ENCODE data around the gene CSPG5. TPM values are rescaled to one million over a fixed set of nuclear protein-coding genes. Genes with fewer than 3 reads are reported as not detected.
A peak's percentile ranks its signal among the peaks of the same experiment; 100 is the strongest.

CSPG5 gene
- total RNA-seq, 2 donors from 2014 or later: 0.14 to 1.2 TPM

DNA sequence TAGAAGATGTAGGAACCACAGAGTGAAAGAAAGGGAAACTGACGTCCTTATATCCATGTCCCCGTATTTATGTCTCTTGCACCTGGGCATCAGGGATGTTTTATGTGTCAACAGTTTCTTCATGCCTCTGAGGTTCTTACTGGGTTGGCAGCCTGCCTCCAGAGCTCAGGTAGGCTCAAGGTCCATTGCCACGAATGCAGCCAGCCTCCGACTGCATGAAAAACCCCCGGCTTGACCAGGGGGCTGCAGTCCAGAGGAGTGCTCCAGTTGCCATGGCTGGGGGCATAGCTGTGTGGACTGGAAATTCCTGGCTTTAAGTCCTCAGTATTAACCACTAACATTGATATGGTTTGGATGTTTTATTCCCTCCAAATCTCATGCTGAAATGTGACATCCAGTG lies 2.8 kb upstream of the CSPG5 start:
- intact Hi-C loops (cut with DNase I): no loop called here
- Histone ChIP-seq H3K9me3 (no peaks in the 10 kb centered on the region), H3K4me3 (no peak overlapping the region), H3K27me3 (replicated peaks; ENCODE audit: insufficient read depth) (no peaks in the 10 kb centered on the region), H3K36me3 (no peaks in the 10 kb centered on the region), H3K4me1 (replicated peaks) (no peaks in the 10 kb centered on the region), H3K27ac (no peak overlapping the region)
- DNase-seq (ENCODE audit: low spot score): no peak
- TF ChIP-seq, protein P1, sequence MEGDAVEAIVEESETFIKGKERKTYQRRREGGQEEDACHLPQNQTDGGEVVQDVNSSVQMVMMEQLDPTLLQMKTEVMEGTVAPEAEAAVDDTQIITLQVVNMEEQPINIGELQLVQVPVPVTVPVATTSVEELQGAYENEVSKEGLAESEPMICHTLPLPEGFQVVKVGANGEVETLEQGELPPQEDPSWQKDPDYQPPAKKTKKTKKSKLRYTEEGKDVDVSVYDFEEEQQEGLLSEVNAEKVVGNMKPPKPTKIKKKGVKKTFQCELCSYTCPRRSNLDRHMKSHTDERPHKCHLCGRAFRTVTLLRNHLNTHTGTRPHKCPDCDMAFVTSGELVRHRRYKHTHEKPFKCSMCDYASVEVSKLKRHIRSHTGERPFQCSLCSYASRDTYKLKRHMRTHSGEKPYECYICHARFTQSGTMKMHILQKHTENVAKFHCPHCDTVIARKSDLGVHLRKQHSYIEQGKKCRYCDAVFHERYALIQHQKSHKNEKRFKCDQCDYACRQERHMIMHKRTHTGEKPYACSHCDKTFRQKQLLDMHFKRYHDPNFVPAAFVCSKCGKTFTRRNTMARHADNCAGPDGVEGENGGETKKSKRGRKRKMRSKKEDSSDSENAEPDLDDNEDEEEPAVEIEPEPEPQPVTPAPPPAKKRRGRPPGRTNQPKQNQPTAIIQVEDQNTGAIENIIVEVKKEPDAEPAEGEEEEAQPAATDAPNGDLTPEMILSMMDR (IDR thresholded peaks at IDR 0.05): no peak
- TF ChIP-seq POLR2AphosphoS5 (IDR thresholded peaks at IDR 0.05) (no peak), POLR2A (IDR thresholded peaks at IDR 0.05) (no peak)
- WGBS: 53% methylated on average over 5 of the region's 5 CpGs

DNA sequence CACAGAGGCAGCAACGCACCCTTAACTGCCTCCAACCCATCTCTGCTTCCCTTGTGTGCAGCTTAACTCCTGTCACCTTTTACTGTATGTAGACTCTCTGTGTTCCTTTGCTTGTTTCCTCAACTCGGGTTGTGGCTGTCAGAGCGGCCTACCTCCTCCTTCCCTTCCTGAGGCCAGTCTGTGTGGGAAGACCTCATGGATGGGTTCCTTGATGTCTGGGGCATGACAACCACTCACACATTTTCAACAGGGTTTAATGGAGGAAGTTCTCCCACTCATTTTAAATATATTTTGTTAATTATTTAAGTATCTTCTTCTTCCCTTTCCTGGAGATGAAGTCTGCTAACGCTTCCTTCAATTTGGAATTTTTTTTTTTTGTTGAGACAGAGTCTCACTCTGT lies 1.8 kb upstream of the CSPG5 start:
- TF ChIP-seq POLR2AphosphoS5 (IDR thresholded peaks at IDR 0.05) (no peak), POLR2A (IDR thresholded peaks at IDR 0.05) (no peak)
- TF ChIP-seq, protein P1 (IDR thresholded peaks at IDR 0.05): no peak
- Histone ChIP-seq H3K27ac (no peak overlapping the region), H3K4me3 (no peak overlapping the region), H3K9me3 (no peaks in the 10 kb centered on the region), H3K36me3 (no peaks in the 10 kb centered on the region), H3K27me3 (replicated peaks; ENCODE audit: insufficient read depth) (no peaks in the 10 kb centered on the region), H3K4me1 (replicated peaks) (no peaks in the 10 kb centered on the region)
- DNase-seq (ENCODE audit: low spot score): no peak
- intact Hi-C loops (cut with DNase I): no loop called here
- 66% methylated on average over 4 of the region's 4 CpGs for WGBS

DNA sequence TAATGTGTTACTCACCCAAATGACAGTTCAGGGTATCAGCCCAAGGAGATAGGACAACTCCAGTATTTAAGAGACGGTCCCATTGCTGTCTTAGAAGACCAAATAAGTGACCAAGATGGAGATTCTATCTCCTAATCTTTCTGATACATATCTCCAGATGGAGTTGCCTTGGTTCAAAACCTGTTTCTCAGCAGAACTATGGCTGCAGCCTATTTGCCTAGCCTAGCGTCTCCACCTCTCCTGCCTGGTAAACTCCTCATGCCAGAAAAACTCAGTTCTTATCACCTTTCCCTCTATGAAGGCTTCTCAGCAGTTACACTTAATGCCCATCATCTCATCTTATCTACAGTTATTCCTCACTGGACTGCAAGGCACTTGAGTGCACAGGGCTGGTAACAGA lies 1.2 kb upstream of the CSPG5 start:
- intact Hi-C loops (cut with DNase I): no loop called here
- Histone ChIP-seq H3K27ac (no peak overlapping the region), H3K36me3 (no peaks in the 10 kb centered on the region), H3K27me3 (replicated peaks; ENCODE audit: insufficient read depth) (no peaks in the 10 kb centered on the region), H3K4me3 (no peak overlapping the region), H3K9me3 (no peaks in the 10 kb centered on the region), H3K4me1 (replicated peaks) (no peaks in the 10 kb centered on the region)
- DNase-seq (ENCODE audit: low spot score): no peak
- WGBS: 67% methylated on average over 2 of the region's 2 CpGs
- TF ChIP-seq, protein P1 (IDR thresholded peaks at IDR 0.05): no peak
- TF ChIP-seq POLR2AphosphoS5 (IDR thresholded peaks at IDR 0.05): no peak
- no peak for TF ChIP-seq POLR2A (IDR thresholded peaks at IDR 0.05)

DNA sequence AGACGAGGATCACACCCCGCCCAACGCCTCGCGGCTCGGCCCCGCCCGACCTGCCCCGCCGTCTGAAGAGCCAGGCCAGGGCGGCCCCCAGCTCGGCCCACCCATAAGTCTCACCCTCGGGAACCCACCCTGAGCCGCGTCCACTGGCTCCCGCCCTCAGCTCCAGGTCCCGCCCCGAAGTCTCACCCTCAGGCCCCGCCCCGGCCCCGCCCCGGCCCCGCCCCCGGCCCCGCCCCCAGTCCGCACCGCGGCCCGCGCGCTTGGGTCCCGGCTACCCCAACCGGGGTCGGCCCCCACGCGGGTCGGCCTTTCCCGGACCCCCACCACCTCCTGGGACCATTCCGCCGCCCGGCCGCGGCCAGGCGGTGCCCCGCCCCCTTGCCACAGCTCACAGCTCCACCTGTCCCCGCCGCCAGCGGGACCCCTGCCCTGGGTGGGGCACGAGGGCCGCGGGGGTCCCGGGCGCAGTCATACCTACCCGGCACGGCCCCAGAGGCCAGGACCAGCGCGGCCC lies 489 bp downstream of the CSPG5 start:
- no peaks in the 10 kb centered on the region for H3K36me3 ChIP-seq
- H3K9me3 ChIP-seq: no peaks in the 10 kb centered on the region
- H3K4me1 ChIP-seq (replicated peaks): no peaks in the 10 kb centered on the region
- intact Hi-C loops (cut with DNase I): no loop called here
- 0% methylated on average over 6 of the region's 57 CpGs for WGBS
- H3K4me3 ChIP-seq: peak overlapping the region; percentile 45 to 67
- no peak for DNase-seq (ENCODE audit: low spot score)
- no peak for TF ChIP-seq POLR2AphosphoS5 (IDR thresholded peaks at IDR 0.05)
- TF ChIP-seq, protein P1 (IDR thresholded peaks at IDR 0.05): no peak
- no peak overlapping the region for H3K27ac ChIP-seq
- no peaks in the 10 kb centered on the region for H3K27me3 ChIP-seq (replicated peaks; ENCODE audit: insufficient read depth)

DNA sequence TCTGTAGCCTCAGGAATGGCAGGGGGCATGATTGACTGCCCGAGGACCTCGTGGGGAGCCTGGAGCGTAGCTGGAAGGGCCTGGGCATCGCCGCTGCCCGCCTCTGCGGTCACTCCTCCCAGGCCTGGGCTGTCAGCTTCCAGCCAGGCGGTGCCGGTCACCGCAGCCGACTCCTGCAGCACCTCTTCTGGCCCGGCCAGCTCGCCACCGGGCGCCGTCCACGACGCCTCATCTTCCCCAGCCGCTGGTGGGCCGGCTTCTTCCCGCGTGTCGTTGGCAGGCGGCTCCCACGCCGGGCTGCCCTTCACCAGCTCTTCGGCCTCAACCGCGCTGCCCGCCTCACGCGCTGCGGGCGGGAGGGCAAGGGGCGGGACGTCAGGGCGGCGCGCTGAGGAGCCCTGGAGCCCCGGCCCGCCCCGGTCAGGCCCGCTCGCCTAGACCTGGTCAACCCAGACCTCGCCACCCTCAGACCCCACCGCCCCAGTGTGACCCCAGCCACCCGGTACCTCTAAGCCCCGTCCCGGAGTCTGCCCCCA lies 1.0 kb downstream of the CSPG5 start:
- Histone ChIP-seq H3K27ac (no peak overlapping the region), H3K27me3 (replicated peaks; ENCODE audit: insufficient read depth) (no peaks in the 10 kb centered on the region), H3K36me3 (no peaks in the 10 kb centered on the region), H3K9me3 (no peaks in the 10 kb centered on the region), H3K4me1 (replicated peaks) (no peaks in the 10 kb centered on the region), H3K4me3 (peak overlapping the region; percentile 45 to 67)
- 0% methylated on average over 5 of the region's 49 CpGs for WGBS
- TF ChIP-seq, protein P1 (IDR thresholded peaks at IDR 0.05): no peak
- TF ChIP-seq POLR2AphosphoS5 (IDR thresholded peaks at IDR 0.05) (no peak), POLR2A (IDR thresholded peaks at IDR 0.05) (no peak)
- no peak for DNase-seq (ENCODE audit: low spot score)
- intact Hi-C loops (cut with DNase I): no loop called here

Measured in prostate gland (tissue), 2 donors.